Esophagus squamous epithelium (tissue), 4 donors: ENCODE data around the gene CYP1A2.

Experiments
- POLR2A ChIP-seq, 4 donors: fragments of 450-650 bp; IDR thresholded peaks; one replicate each; pipeline ENCODE4 v1.6.1; 2017; ENCODE audit warnings: antibody characterized with exemption in 4 of 4, mild to moderate bottlenecking in 4 of 4, moderate library complexity in 3 of 4
- TF ChIP-seq, protein P1 (sequence below), 6 experiments: fragments of 450-650 bp in 4 of 6; fragments of 200-600 bp in 2 of 6; sonication (generic) in 2 of 6; IDR thresholded peaks; one replicate each; pipeline ENCODE4 v1.5.1; 2016 to 2019; ENCODE audit warnings: antibody characterized with exemption in 6 of 6, mild to moderate bottlenecking in 4 of 6, moderate library complexity in 4 of 6

GRCh38 chr15:74776821-74777768, 28.4 kb downstream of the CYP1A2 start:
- TF ChIP-seq, protein P1, sequence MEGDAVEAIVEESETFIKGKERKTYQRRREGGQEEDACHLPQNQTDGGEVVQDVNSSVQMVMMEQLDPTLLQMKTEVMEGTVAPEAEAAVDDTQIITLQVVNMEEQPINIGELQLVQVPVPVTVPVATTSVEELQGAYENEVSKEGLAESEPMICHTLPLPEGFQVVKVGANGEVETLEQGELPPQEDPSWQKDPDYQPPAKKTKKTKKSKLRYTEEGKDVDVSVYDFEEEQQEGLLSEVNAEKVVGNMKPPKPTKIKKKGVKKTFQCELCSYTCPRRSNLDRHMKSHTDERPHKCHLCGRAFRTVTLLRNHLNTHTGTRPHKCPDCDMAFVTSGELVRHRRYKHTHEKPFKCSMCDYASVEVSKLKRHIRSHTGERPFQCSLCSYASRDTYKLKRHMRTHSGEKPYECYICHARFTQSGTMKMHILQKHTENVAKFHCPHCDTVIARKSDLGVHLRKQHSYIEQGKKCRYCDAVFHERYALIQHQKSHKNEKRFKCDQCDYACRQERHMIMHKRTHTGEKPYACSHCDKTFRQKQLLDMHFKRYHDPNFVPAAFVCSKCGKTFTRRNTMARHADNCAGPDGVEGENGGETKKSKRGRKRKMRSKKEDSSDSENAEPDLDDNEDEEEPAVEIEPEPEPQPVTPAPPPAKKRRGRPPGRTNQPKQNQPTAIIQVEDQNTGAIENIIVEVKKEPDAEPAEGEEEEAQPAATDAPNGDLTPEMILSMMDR (IDR thresholded peaks at IDR 0.05), result no peak
- TF ChIP-seq POLR2A (IDR thresholded peaks at IDR 0.05), result no peak
